H1 (cell line): Measurements from ENCODE around the gene MT1F. TPM values are rescaled to one million over a fixed set of nuclear protein-coding genes. Genes with fewer than 3 reads are reported as not detected.
A peak's percentile ranks its signal among the peaks of the same experiment; 100 is the strongest.

Source experiments
- CTCF ChIA-PET: fragments of 300-600 bp; sonication (Branson Sonifier 250); formaldehyde crosslinking; loops from one replicate; lab custom pipeline; 2021; ENCODE audit not compliant: partially characterized antibody; lab: Charles Lee
- POLR2A ChIA-PET: fragments of 300-600 bp; sonication (Branson Sonifier 250); formaldehyde crosslinking; loops from one replicate; lab custom pipeline; 2021; ENCODE audit warnings: inconsistent platforms; ENCODE audit not compliant: partially characterized antibody; lab: Charles Lee
- DNase-seq, 2 experiments: peaks; one replicate each; pipeline versions ENCODE4 v3.0.0 to v3.0.0-alpha.2; 2010 to 2022; ENCODE audit warnings: low spot score in 2 of 2, low read depth in 1 of 2, mixed read lengths in 1 of 2
- FAIRE-seq: peaks from 2 replicates; lab custom pipeline; 2011; peaks lifted over from hg19 to GRCh38; lab: Jason Lieb, UNC
- H2AFZ ChIP-seq: 2 replicates; pipeline ENCODE4 v1.8.1; 2012; ENCODE audit warnings: low read length, inconsistent platforms
- H2AK5ac ChIP-seq: 2 replicates; pipeline ENCODE4 v1.6.1; 2013; ENCODE audit warnings: low read depth, low read length
- H2BK120ac ChIP-seq: replicated peaks from 2 replicates; pipeline ENCODE3; 2013; ENCODE audit warnings: low read depth, low read length, inconsistent platforms
- H2BK12ac ChIP-seq: 2 replicates; pipeline ENCODE4 v1.6.1; 2013; ENCODE audit warnings: low read depth, low read length
- H2BK15ac ChIP-seq: 2 replicates; pipeline ENCODE4 v1.6.1; 2013; ENCODE audit warnings: low read length
- H2BK20ac ChIP-seq: 2 replicates; pipeline ENCODE4 v1.6.1; 2013; ENCODE audit warnings: low read length
- H2BK5ac ChIP-seq: 2 replicates; pipeline ENCODE4 v1.6.1; 2013; ENCODE audit warnings: low read depth, low read length
- H3K14ac ChIP-seq: 2 replicates; pipeline ENCODE4 v1.6.1; 2013; ENCODE audit warnings: inconsistent platforms; ENCODE audit not compliant: insufficient read length
- H3K18ac ChIP-seq: 2 replicates; pipeline ENCODE4 v1.6.1; 2013; ENCODE audit warnings: low read length; ENCODE audit errors: extremely low read depth
- H3K23ac ChIP-seq: 2 replicates; pipeline ENCODE4 v1.6.1; 2013; ENCODE audit warnings: inconsistent platforms; ENCODE audit not compliant: insufficient read length
- H3K23me2 ChIP-seq: 2 replicates; pipeline ENCODE4 v1.6.1; 2013; ENCODE audit warnings: low read depth, low read length
- H3K27ac ChIP-seq: 2 replicates; pipeline ENCODE4 v1.6.1; 2011; ENCODE audit warnings: low read depth, low read length, inconsistent platforms
- H3K27me3 ChIP-seq, 4 experiments: replicated peaks in 1 of 4; 1 replicate in 1 of 4; 2 replicates in 3 of 4; pipeline versions ENCODE4 v1.6.1 to v1.8.1; 2011 to 2013; ENCODE audit warnings: low read length in 3 of 4, mild to moderate bottlenecking in 3 of 4, inconsistent platforms in 2 of 4, mixed read lengths in 2 of 4, moderate library complexity in 1 of 4; ENCODE audit not compliant: control insufficient read depth in 3 of 4, insufficient read depth in 3 of 4; ENCODE audit errors: extremely low read depth in 1 of 4
- H3K36me3 ChIP-seq, 4 experiments: 2 replicates each; pipeline versions ENCODE4 v1.6.1 to v1.8.1; 2011 to 2013; ENCODE audit warnings: mild to moderate bottlenecking in 4 of 4, low read length in 3 of 4, moderate library complexity in 2 of 4, control low read depth in 1 of 4, inconsistent platforms in 1 of 4; ENCODE audit not compliant: insufficient read depth in 4 of 4, control insufficient read depth in 2 of 4
- H3K4ac ChIP-seq: replicated peaks from 2 replicates; pipeline ENCODE3; 2013; ENCODE audit warnings: low read length, low read depth, mixed read lengths, inconsistent platforms; ENCODE audit not compliant: insufficient read length
- H3K4me1 ChIP-seq, 4 experiments: replicated peaks in 1 of 4; 1 replicate in 1 of 4; 2 replicates in 3 of 4; pipeline versions ENCODE4 v1.6.1 to v1.8.1; 2011 to 2013; ENCODE audit warnings: low read length in 3 of 4, inconsistent platforms in 2 of 4, mixed read lengths in 1 of 4; ENCODE audit not compliant: insufficient read depth in 4 of 4, control insufficient read depth in 3 of 4
- H3K4me2 ChIP-seq, 2 experiments: 2 replicates each; pipeline versions ENCODE4 v1.6.1 to v1.8.1; 2011 to 2013; ENCODE audit warnings: low read depth in 2 of 2, low read length in 2 of 2, control low read depth in 1 of 2, inconsistent platforms in 1 of 2, mild to moderate bottlenecking in 1 of 2; ENCODE audit not compliant: insufficient read depth in 1 of 2
- H3K4me3 ChIP-seq, 4 experiments: fragments of 200-600, 300-600 bp in 1 of 4; sonication (generic), shearing (Covaris generic), sonication (Bioruptor Twin) in 1 of 4; 2 replicates each; pipeline versions ENCODE4 v1.5.1 to v1.8.1; 2011 to 2016; ENCODE audit warnings: low read length in 4 of 4, low read depth in 3 of 4, control low read depth in 2 of 4, inconsistent platforms in 2 of 4, mild to moderate bottlenecking in 2 of 4, mixed read lengths in 1 of 4, moderate library complexity in 1 of 4; ENCODE audit not compliant: insufficient read depth in 2 of 4; ENCODE audit errors: extremely low read depth in 1 of 4
- H3K56ac ChIP-seq: replicated peaks from 2 replicates; pipeline ENCODE3; 2013; ENCODE audit warnings: low read depth, mild to moderate bottlenecking, mixed read lengths, low read length, inconsistent platforms; ENCODE audit not compliant: insufficient read length
- H3K79me1 ChIP-seq: 2 replicates; pipeline ENCODE4 v1.6.1; 2013; ENCODE audit warnings: low read depth, low read length, control low read depth
- H3K79me2 ChIP-seq, 2 experiments: 2 replicates each; pipeline versions ENCODE4 v1.6.1 to v1.8.1; 2012 to 2013; ENCODE audit warnings: low read length in 2 of 2, mild to moderate bottlenecking in 2 of 2, inconsistent platforms in 1 of 2; ENCODE audit not compliant: insufficient read depth in 2 of 2, control insufficient read depth in 1 of 2
- H3K9ac ChIP-seq, 4 experiments: replicated peaks in 1 of 4; 1 replicate in 1 of 4; 2 replicates in 3 of 4; pipeline versions ENCODE4 v1.6.1 to v1.8.1; 2011 to 2013; ENCODE audit warnings: low read depth in 3 of 4, low read length in 3 of 4, control low read depth in 2 of 4, mild to moderate bottlenecking in 2 of 4, moderate library complexity in 2 of 4, inconsistent platforms in 1 of 4; ENCODE audit errors: extremely low read depth in 1 of 4
- H3K9me3 ChIP-seq, 2 experiments: 2 replicates each; pipeline versions ENCODE4 v1.6.1 to v1.8.1; 2012 to 2013; ENCODE audit warnings: mild to moderate bottlenecking in 2 of 2, moderate library complexity in 2 of 2, control low read depth in 1 of 2, inconsistent platforms in 1 of 2, low read depth in 1 of 2, low read length in 1 of 2, mixed read lengths in 1 of 2; ENCODE audit not compliant: insufficient read depth in 2 of 2
- H4K20me1 ChIP-seq, 2 experiments: replicated peaks in 1 of 2; 2 replicates each; pipeline versions ENCODE3 to v1.8.1; 2011 to 2013; ENCODE audit warnings: inconsistent platforms in 2 of 2, low read length in 2 of 2, mild to moderate bottlenecking in 1 of 2; ENCODE audit not compliant: insufficient read depth in 2 of 2, control insufficient read depth in 1 of 2
- H4K5ac ChIP-seq: 2 replicates; pipeline ENCODE4 v1.6.1; 2013; ENCODE audit warnings: low read length, low read depth, mixed read lengths, inconsistent platforms; ENCODE audit not compliant: insufficient read length
- H4K8ac ChIP-seq: 2 replicates; pipeline ENCODE4 v1.8.0; 2013; ENCODE audit warnings: mild to moderate bottlenecking, moderate library complexity, low read length, inconsistent platforms; ENCODE audit not compliant: insufficient read depth; ENCODE audit errors: extremely low read depth
- H4K91ac ChIP-seq: replicated peaks from 2 replicates; pipeline ENCODE3; 2013; ENCODE audit warnings: low read length, mixed read lengths, inconsistent platforms; ENCODE audit not compliant: insufficient read length
- ASH2L ChIP-seq: fragments of 200-600, 300-600 bp; sonication (generic); IDR thresholded peaks from one replicate; pipeline ENCODE4 v1.7.1; 2017; ENCODE audit warnings: low read length
- ATF2 ChIP-seq: IDR thresholded peaks from 2 replicates; pipeline ENCODE4 v1.6.1; 2012; ENCODE audit warnings: low read length, inconsistent platforms
- EZH2 ChIP-seq: fragments of 200-600 bp; sonication (generic); IDR thresholded peaks from 2 replicates; pipeline ENCODE4 v1.7.1; 2012; ENCODE audit warnings: low read depth, mild to moderate bottlenecking, moderate library complexity, low read length, inconsistent platforms; ENCODE audit not compliant: severe bottlenecking
- GABPA ChIP-seq: IDR thresholded peaks from 2 replicates; pipeline ENCODE4 v1.6.1; 2011; ENCODE audit warnings: mild to moderate bottlenecking, low read length, moderate library complexity, borderline replicate concordance; ENCODE audit not compliant: insufficient read depth
- SP2 ChIP-seq: IDR thresholded peaks from 2 replicates; pipeline ENCODE4 v1.6.1; 2012; ENCODE audit warnings: mild to moderate bottlenecking, low read length, inconsistent platforms
- SUZ12 ChIP-seq: fragments of 200-600 bp; sonication (generic); IDR thresholded peaks from 2 replicates; pipeline ENCODE4 v1.6.1; 2012; ENCODE audit warnings: mild to moderate bottlenecking, inconsistent platforms, low read length, moderate library complexity, mixed read lengths
- USF2 ChIP-seq: IDR thresholded peaks from 2 replicates; pipeline ENCODE4 v1.6.1; 2011; ENCODE audit warnings: low read length, improper control_type of control experiment
- WGBS, 2 experiments: shearing (Covaris generic) in 1 of 2; methylation state at CpG; one replicate each; pipeline versions ENCODE4 v1.1.6 to v1.1.7; 2013 to 2015; ENCODE audit warnings: low lambda C conversion rate in 2 of 2, mixed read lengths in 2 of 2, inconsistent platforms in 1 of 2, low coverage in 1 of 2, missing lambda C conversion rate in 1 of 2; ENCODE audit not compliant: insufficient replicate concordance in 2 of 2, insufficient coverage in 1 of 2, insufficient read length in 1 of 2; ENCODE audit errors: extremely low coverage in 1 of 2, missing lambda C conversion rate in 1 of 2; 5-methylcytosine and 5-hydroxymethylcytosine counted together
- polyA plus RNA-seq, 7 experiments: library from polyadenylated mRNA; depleted of rRNA in 3 of 7; stranded (reverse) in 5 of 7; unstranded in 2 of 7; fragments of >200 nt in 5 of 7; fragments of 200-250 nt in 2 of 7; gene quantifications; 1 replicate in 5 of 7; 2 replicates in 1 of 7; 4 replicates in 1 of 7; pipeline versions ENCODE4 v1.2.1 to v1.2.3, GENCODE V29; 2011 to 2013; ENCODE audit warnings: missing spikeins in 2 of 7, mixed read lengths in 2 of 7
- total RNA-seq: library from RNA; stranded (reverse); fragmentation: NEBNext Ultra II Directional; extraction: Animal tissue kit (Norgen Biotek cat#: 25700); gene quantifications from 2 replicates; pipeline ENCODE4 v1.2.1, GENCODE V29; 2021

MT1F gene
- total and polyA plus RNA-seq, 2 of the 8 experiments (the other 6 are each of a cell fraction or from before 2014, with no cell fraction given): 5.9 to 20.8 TPM

- 6% methylated on average over 41 of the region's 41 CpGs; no CpG with 5 or more reads in 1 of the 2 experiments for WGBS, 2 experiments
- no peak overlapping the region for H2BK5ac ChIP-seq
- peak overlapping the region; percentile 38; the same call in 1 of the 2 replicates for H2AFZ ChIP-seq
- peak overlapping the region; percentile 50; the same call in 1 of the 2 replicates for H2BK12ac ChIP-seq
- peaks cover 5% of the 10 kb centered on the region; the same call in 1 of the 2 replicates for H3K23me2 ChIP-seq
- H4K8ac ChIP-seq: no peak overlapping the region
- ChIA-PET CTCF (interaction anchor here (0.9 to 3.2 kb wide), 10 partner anchors 10 to 60 kb away, joined by 3 to 12 read pairs (median 6); partner anchors contain the start of genes MT1G and MT1M), POLR2A (interaction anchor here (0.6 to 3.9 kb wide), 10 partner anchors 9 to 85 kb away, joined by 3 to 31 read pairs (median 4); partner anchors contain the start of genes MT1E and MT2A)
- H4K5ac ChIP-seq: no peak overlapping the region
- no peak overlapping the region for H3K23ac ChIP-seq
- H3K27me3 ChIP-seq: peaks cover 35 to 74% (median 65%) of the 10 kb centered on the region in 4 experiments
- no peak overlapping the region for H3K27ac ChIP-seq
- peak overlapping the region; percentile 84 to 88 for H3K4me2 ChIP-seq
- no peak overlapping the region for H3K9ac ChIP-seq
- H3K79me1 ChIP-seq: no peaks in the 10 kb centered on the region
- H3K79me2 ChIP-seq: no peaks in the 10 kb centered on the region
- peak overlapping the region; percentile 34 to 57 (median 41) for H3K4me3 ChIP-seq
- no peak overlapping the region for H3K14ac ChIP-seq
- no peak for FAIRE-seq
- no peak overlapping the region; the same call in 1 of the 2 replicates for H2AK5ac ChIP-seq
- peak overlapping the region; percentile 43; the same call in 1 of the 2 replicates for H2BK20ac ChIP-seq
- no peak overlapping the region for H3K56ac ChIP-seq
- no peaks in the 10 kb centered on the region for H3K9me3 ChIP-seq
- peaks cover 0 to 18% (median 12%) of the 10 kb centered on the region in 4 experiments; a peak in 6 of 7 replicates for H3K4me1 ChIP-seq
- peak overlapping the region; percentile 72; the same call in 1 of the 2 replicates for H3K18ac ChIP-seq
- H4K20me1 ChIP-seq: peaks cover 2 to 6% of the 10 kb centered on the region in 2 experiments
- H3K4ac ChIP-seq: no peak overlapping the region
- no peak overlapping the region for H2BK120ac ChIP-seq
- peak overlapping the region; percentile 36; the same call in 1 of the 2 replicates for H2BK15ac ChIP-seq
- H4K91ac ChIP-seq: peak overlapping the region; percentile 89
- peak in 1 of 2 experiments; percentile 70 for DNase-seq
- no peaks in the 10 kb centered on the region for H3K36me3 ChIP-seq
- TF ChIP-seq ASH2L (peak; percentile 23), SP2 (no peak), GABPA (peak; percentile 60; the same call in 1 of the 2 replicates), ATF2 (no peak), USF2 (no peak), EZH2 (peak; percentile 96), SUZ12 (peak; percentile 91)
Observed at GRCh38 chr16:56617212-56618085, 40.3 kb upstream of the MT1F start.
